Activated CD8-positive, alpha-beta T cell treated with anti-CD3 and anti-CD28 coated beads, Interleukin-2, amount 10 ng/mL, durations not matched to agents 7 days and 5 days (primary cell): Measurements from ENCODE around the gene FSTL4. TPM values are rescaled to one million over a fixed set of nuclear protein-coding genes. Genes with fewer than 3 reads are reported as not detected.

Source experiments
- ATAC-seq: fragments of 150-1000 bp; cut with Tn5 transposase; one replicate; pipeline ENCODE4 v1.10.0; 2021; ENCODE audit warnings: moderate library complexity
- CTCF ChIA-PET: fragments of 350-600 bp; sonication (Branson Sonifier 250); formaldehyde crosslinking; loops from one replicate; lab custom pipeline; 2021; ENCODE audit warnings: antibody characterized with exemption; lab: Charles Lee
- POLR2A ChIA-PET: fragments of 350-600 bp; sonication (Branson Sonifier 250); formaldehyde crosslinking; loops from one replicate; lab custom pipeline; 2021; ENCODE audit warnings: antibody characterized with exemption; lab: Charles Lee
- DNase-seq: peaks from one replicate; pipeline ENCODE4 v3.0.0-alpha.2; 2020
- H3K27ac Mint-ChIP-seq: one replicate; pipeline ENCODE4 v1.8.0; 2021; ENCODE audit warnings: mild to moderate bottlenecking, mixed read lengths
- H3K27me3 Mint-ChIP-seq: one replicate; pipeline ENCODE4 v1.8.0; 2021; ENCODE audit warnings: low read depth, mixed read lengths
- H3K36me3 Mint-ChIP-seq: one replicate; pipeline ENCODE4 v1.8.0; 2021; ENCODE audit warnings: low read depth, mixed read lengths
- H3K4me1 Mint-ChIP-seq: one replicate; pipeline ENCODE4 v1.8.0; 2021; ENCODE audit warnings: low read depth, mixed read lengths
- H3K4me3 Mint-ChIP-seq: one replicate; pipeline ENCODE4 v1.8.0; 2021; ENCODE audit warnings: mild to moderate bottlenecking, mixed read lengths
- H3K9me3 Mint-ChIP-seq: one replicate; pipeline ENCODE4 v1.8.0; 2022; ENCODE audit warnings: mixed read lengths; ENCODE audit not compliant: insufficient read depth
- total RNA-seq, 2 experiments: library from RNA; stranded (reverse); gene quantifications; one replicate each; pipeline ENCODE4 v1.2.3, GENCODE V29; 2021

Gene FSTL4
- total RNA-seq, 2 experiments from 2014 or later = not detected

- no peaks in the 10 kb centered on the region for H3K36me3 Mint-ChIP-seq
- ChIA-PET POLR2A (no interaction called here), CTCF (no interaction called here)
- H3K9me3 Mint-ChIP-seq = no peaks in the 10 kb centered on the region
- H3K4me3 Mint-ChIP-seq = no peak overlapping the region
- peaks cover 19% of the 10 kb centered on the region for H3K27me3 Mint-ChIP-seq
- peaks cover 8% of the 10 kb centered on the region for H3K4me1 Mint-ChIP-seq
- ATAC-seq (no peak), DNase-seq (no peak)
- H3K27ac Mint-ChIP-seq = no peak overlapping the region
Observed at GRCh38 chr5:133469252-133469651, 143.1 kb downstream of the FSTL4 start.

GRCh38 chr5:133468596-133468995, 143.7 kb downstream of the FSTL4 start:
- DNase-seq (no peak), ATAC-seq (no peak)
- ChIA-PET POLR2A (no interaction called here), CTCF (no interaction called here)
- Mint-ChIP-seq H3K27me3 (peaks cover 14% of the 10 kb centered on the region), H3K4me3 (no peak overlapping the region), H3K9me3 (no peaks in the 10 kb centered on the region), H3K4me1 (peaks cover 8% of the 10 kb centered on the region), H3K27ac (no peak overlapping the region), H3K36me3 (no peaks in the 10 kb centered on the region)

- ATAC-seq = no peak
- Mint-ChIP-seq H3K27me3 (peaks cover 7% of the 10 kb centered on the region), H3K4me3 (no peak overlapping the region), H3K36me3 (no peaks in the 10 kb centered on the region), H3K4me1 (peaks cover 8% of the 10 kb centered on the region), H3K9me3 (no peaks in the 10 kb centered on the region), H3K27ac (no peak overlapping the region)
- CTCF ChIA-PET = no interaction called here
- no peak for DNase-seq
- POLR2A ChIA-PET = no interaction called here
Observed at GRCh38 chr5:133467826-133468463, 144.4 kb downstream of the FSTL4 start.

GRCh38 chr5:133467335-133467779, 145.0 kb downstream of the FSTL4 start:
- H3K9me3 Mint-ChIP-seq = no peaks in the 10 kb centered on the region
- ChIA-PET CTCF (no interaction called here), POLR2A (no interaction called here)
- ATAC-seq (peak; percentile 72), DNase-seq (no peak)
- no peaks in the 10 kb centered on the region for H3K36me3 Mint-ChIP-seq
- H3K4me1 Mint-ChIP-seq = peaks cover 8% of the 10 kb centered on the region
- no peak overlapping the region for H3K27ac Mint-ChIP-seq
- peaks cover 6% of the 10 kb centered on the region for H3K27me3 Mint-ChIP-seq
- H3K4me3 Mint-ChIP-seq = no peak overlapping the region

- H3K27ac Mint-ChIP-seq = no peak overlapping the region
- no peaks in the 10 kb centered on the region for H3K9me3 Mint-ChIP-seq
- H3K36me3 Mint-ChIP-seq = no peaks in the 10 kb centered on the region
- POLR2A ChIA-PET = no interaction called here
- H3K4me3 Mint-ChIP-seq = no peak overlapping the region
- CTCF ChIA-PET = no interaction called here
- ATAC-seq (peak; percentile 28), DNase-seq (no peak)
- H3K27me3 Mint-ChIP-seq = peaks cover 4% of the 10 kb centered on the region
- peaks cover 8% of the 10 kb centered on the region for H3K4me1 Mint-ChIP-seq
Observed at GRCh38 chr5:133466556-133467334, 145.6 kb downstream of the FSTL4 start.

GRCh38 chr5:133464013-133464412, 148.3 kb downstream of the FSTL4 start:
- no peak overlapping the region for H3K27ac Mint-ChIP-seq
- ChIA-PET POLR2A (no interaction called here), CTCF (no interaction called here)
- no peak for DNase-seq
- H3K4me3 Mint-ChIP-seq = no peak overlapping the region
- H3K4me1 Mint-ChIP-seq = peaks cover 8% of the 10 kb centered on the region
- H3K9me3 Mint-ChIP-seq = no peaks in the 10 kb centered on the region
- H3K36me3 Mint-ChIP-seq = no peaks in the 10 kb centered on the region
- peaks cover 2% of the 10 kb centered on the region for H3K27me3 Mint-ChIP-seq
- ATAC-seq = no peak

- Mint-ChIP-seq H3K4me1 (peaks cover 8% of the 10 kb centered on the region), H3K4me3 (no peak overlapping the region), H3K36me3 (no peaks in the 10 kb centered on the region), H3K9me3 (no peaks in the 10 kb centered on the region), H3K27ac (no peak overlapping the region), H3K27me3 (no peaks in the 10 kb centered on the region)
- POLR2A ChIA-PET = no interaction called here
- DNase-seq = no peak
- ATAC-seq = no peak
- CTCF ChIA-PET = no interaction called here
Observed at GRCh38 chr5:133461796-133462516, 150.4 kb downstream of the FSTL4 start.

- CTCF ChIA-PET = interaction anchor here (0.6 to 1.6 kb wide), 4 partner anchors 37 to 152 kb away, joined by 3 to 7 read pairs (median 4); partner anchors contain the start of gene FSTL4
- DNase-seq = peak; percentile 53
- H3K27me3 Mint-ChIP-seq = no peaks in the 10 kb centered on the region
- no peak overlapping the region for H3K4me3 Mint-ChIP-seq
- no peaks in the 10 kb centered on the region for H3K9me3 Mint-ChIP-seq
- no peaks in the 10 kb centered on the region for H3K4me1 Mint-ChIP-seq
- ATAC-seq = no peak
- POLR2A ChIA-PET = no interaction called here
- no peak overlapping the region for H3K27ac Mint-ChIP-seq
- no peaks in the 10 kb centered on the region for H3K36me3 Mint-ChIP-seq
Observed at GRCh38 chr5:133460172-133460758, 152.1 kb downstream of the FSTL4 start.

GRCh38 chr5:133459474-133460160, 152.7 kb downstream of the FSTL4 start:
- H3K27me3 Mint-ChIP-seq = no peaks in the 10 kb centered on the region
- no peaks in the 10 kb centered on the region for H3K4me1 Mint-ChIP-seq
- no peaks in the 10 kb centered on the region for H3K9me3 Mint-ChIP-seq
- ATAC-seq = no peak
- H3K36me3 Mint-ChIP-seq = no peaks in the 10 kb centered on the region
- no peak overlapping the region for H3K27ac Mint-ChIP-seq
- no peak for DNase-seq
- POLR2A ChIA-PET = no interaction called here
- CTCF ChIA-PET = interaction anchor here (0.6 to 1.6 kb wide), 3 partner anchors 36 to 153 kb away, joined by 3 to 7 read pairs (median 4); partner anchors contain the start of gene FSTL4
- no peak overlapping the region for H3K4me3 Mint-ChIP-seq

GRCh38 chr5:133458435-133458834, 153.9 kb downstream of the FSTL4 start:
- POLR2A ChIA-PET = no interaction called here
- CTCF ChIA-PET = no interaction called here
- H3K27ac Mint-ChIP-seq = no peak overlapping the region
- H3K4me1 Mint-ChIP-seq = no peaks in the 10 kb centered on the region
- no peaks in the 10 kb centered on the region for H3K27me3 Mint-ChIP-seq
- DNase-seq = no peak
- no peaks in the 10 kb centered on the region for H3K36me3 Mint-ChIP-seq
- ATAC-seq = no peak
- H3K9me3 Mint-ChIP-seq = no peaks in the 10 kb centered on the region
- no peak overlapping the region for H3K4me3 Mint-ChIP-seq
